ENCODE data around the gene TASOR. TPM values are rescaled to one million over a fixed set of nuclear protein-coding genes. Genes with fewer than 3 reads are reported as not detected.

The TASOR gene
- total and polyA plus RNA-seq, 2 of the 8 experiments (the other 6 are each of a cell fraction or from before 2014, with no cell fraction given) = 12.2 to 45.5 TPM

GRCh38 chr3:56700151-56700550 lies 17.1 kb upstream of the TASOR start:
- FAIRE-seq (no peak), DNase-seq (ENCODE audit: low read depth in 1 of 2, low spot score in 2 of 2) (no peak)
- no peak overlapping the region for H3K27ac ChIP-seq (ENCODE audit: low read depth, low read length)
- no peak overlapping the region for H3K4me2 ChIP-seq (ENCODE audit: insufficient read depth in 1 of 2, low read depth in 2 of 2, low read length in 2 of 2)
- ChIA-PET POLR2A (ENCODE audit: partially characterized antibody) (no interaction called here), CTCF (ENCODE audit: partially characterized antibody) (interaction anchor here (0.7 to 8.1 kb wide), 9 partner anchors 89 to 289 kb away, joined by 3 to 178 read pairs (median 5); partner anchors contain the start of gene ARHGEF3)
- no peak overlapping the region for H2BK15ac ChIP-seq (ENCODE audit: low read length)
- H3K23ac ChIP-seq (ENCODE audit: insufficient read length) = no peak overlapping the region
- H2AFZ ChIP-seq (ENCODE audit: low read length) = peak overlapping the region; percentile 60; the same call in 1 of the 2 replicates
- no peaks in the 10 kb centered on the region for H3K36me3 ChIP-seq (ENCODE audit: control insufficient read depth in 2 of 4, insufficient read depth in 4 of 4, low read length in 3 of 4)
- H3K23me2 ChIP-seq (ENCODE audit: low read depth, low read length) = no peaks in the 10 kb centered on the region; the same call in 1 of the 2 replicates
- H3K4me3 ChIP-seq (ENCODE audit: extremely low read depth in 1 of 4, insufficient read depth in 2 of 4, low read depth in 3 of 4, low read length in 4 of 4) = no peak overlapping the region
- no peak overlapping the region for H4K8ac ChIP-seq (ENCODE audit: extremely low read depth, insufficient read depth, low read length)
- H2BK5ac ChIP-seq (ENCODE audit: low read depth, low read length) = no peak overlapping the region
- H3K9ac ChIP-seq (replicated peaks in 1 of 4; ENCODE audit: extremely low read depth in 1 of 4, low read depth in 3 of 4, low read length in 3 of 4) = no peak overlapping the region
- H3K4ac ChIP-seq (replicated peaks; ENCODE audit: insufficient read length, low read depth, low read length) = no peak overlapping the region
- no peak overlapping the region for H2AK5ac ChIP-seq (ENCODE audit: low read depth, low read length)
- H2BK12ac ChIP-seq (ENCODE audit: low read depth, low read length) = no peak overlapping the region; the same call in 1 of the 2 replicates
- no peak overlapping the region for H3K18ac ChIP-seq (ENCODE audit: extremely low read depth, low read length)
- no peak overlapping the region for H3K14ac ChIP-seq (ENCODE audit: insufficient read length)
- no peaks in the 10 kb centered on the region for H3K27me3 ChIP-seq (replicated peaks in 1 of 4; ENCODE audit: control insufficient read depth in 3 of 4, extremely low read depth in 1 of 4, insufficient read depth in 3 of 4, low read length in 3 of 4)
- 65% methylated on average over 4 of the region's 4 CpGs; no CpG with 5 or more reads in 1 of the 2 experiments for WGBS, 2 experiments (ENCODE audit: extremely low coverage in 1 of 2, insufficient coverage in 1 of 2, insufficient read length in 1 of 2, insufficient replicate concordance in 2 of 2, low coverage in 1 of 2, low lambda C conversion rate in 2 of 2, missing lambda C conversion rate in 1 of 2)
- H3K4me1 ChIP-seq (replicated peaks in 1 of 4; ENCODE audit: control insufficient read depth in 3 of 4, insufficient read depth in 4 of 4, low read length in 3 of 4) = no peaks in the 10 kb centered on the region
- no peaks in the 10 kb centered on the region for H4K20me1 ChIP-seq (replicated peaks in 1 of 2; ENCODE audit: control insufficient read depth in 1 of 2, insufficient read depth in 2 of 2, low read length in 2 of 2)
- H3K56ac ChIP-seq (replicated peaks; ENCODE audit: insufficient read length, low read depth, low read length) = no peak overlapping the region
- H2BK120ac ChIP-seq (replicated peaks; ENCODE audit: low read depth, low read length) = no peak overlapping the region
- no peaks in the 10 kb centered on the region for H3K79me1 ChIP-seq (ENCODE audit: low read depth, low read length)
- H3K79me2 ChIP-seq (ENCODE audit: control insufficient read depth in 1 of 2, insufficient read depth in 2 of 2, low read length in 2 of 2) = no peaks in the 10 kb centered on the region
- H3K9me3 ChIP-seq (ENCODE audit: insufficient read depth in 2 of 2, low read depth in 1 of 2, low read length in 1 of 2) = no peaks in the 10 kb centered on the region
- H4K5ac ChIP-seq (ENCODE audit: insufficient read length, low read depth, low read length) = no peak overlapping the region
- no peak overlapping the region for H2BK20ac ChIP-seq (ENCODE audit: low read length)
- H4K91ac ChIP-seq (replicated peaks; ENCODE audit: insufficient read length, low read length) = no peak overlapping the region

Measured in H1 (cell line).